Vagina (tissue), 2 donors: Measurements from ENCODE around the gene UBAP1.

Experiments used
- CTCF ChIP-seq, 3 experiments: fragments of 450-650 bp in 2 of 3; fragments of 200-600 bp in 1 of 3; sonication (generic) in 1 of 3; IDR thresholded peaks; one replicate each; pipeline ENCODE4 v1.5.1; 2017 to 2019; ENCODE audit warnings: antibody characterized with exemption in 3 of 3, mild to moderate bottlenecking in 2 of 3, moderate library complexity in 2 of 3
- POLR2A ChIP-seq, 2 donors: fragments of 450-650 bp; IDR thresholded peaks; one replicate each; pipeline ENCODE4 v1.6.1; 2017; ENCODE audit warnings: antibody characterized with exemption in 2 of 2, mild to moderate bottlenecking in 2 of 2, moderate library complexity in 2 of 2
- POLR2AphosphoS5 ChIP-seq, 2 donors: sonication (generic); formaldehyde crosslinking; IDR thresholded peaks; one replicate each; pipeline ENCODE4 v1.9.0; 2017; ENCODE audit warnings: antibody characterized with exemption in 2 of 2, mild to moderate bottlenecking in 2 of 2, low read depth in 1 of 2; ENCODE audit not compliant: insufficient read depth in 1 of 2

- TF ChIP-seq CTCF (IDR thresholded peaks at IDR 0.05), result no peak
- TF ChIP-seq POLR2A (IDR thresholded peaks at IDR 0.05), result no peak
- TF ChIP-seq POLR2AphosphoS5 (IDR thresholded peaks at IDR 0.05; ENCODE audit: insufficient read depth in 1 of 2, low read depth in 1 of 2), result no peak
Measured at GRCh38 chr9:34205102-34205501, 26.3 kb downstream of the UBAP1 start.
